Endothelial cell of umbilical vein (primary cell): ENCODE data around the gene TSEN34. TPM values are rescaled to one million over a fixed set of nuclear protein-coding genes. Genes with fewer than 3 reads are reported as not detected.

Source experiments
- BruUV-seq: library from RNA; stranded (reverse); fragments of 400-500 nt; replicated peaks from 2 replicates; lab custom pipeline; 2021; lab: Mats Ljungman, UMichigan
- CTCF ChIA-PET: fragments of 300-600, 350-600 bp; sonication (Branson Sonifier 250); formaldehyde crosslinking; loops from one replicate; lab custom pipeline; 2021; ENCODE audit warnings: antibody characterized with exemption, inconsistent platforms; lab: Charles Lee
- POLR2A ChIA-PET: fragments of 300-600, 350-600 bp; sonication (Branson Sonifier 250); formaldehyde crosslinking; loops from one replicate; lab custom pipeline; 2021; ENCODE audit warnings: antibody characterized with exemption, inconsistent platforms; lab: Charles Lee
- DNase-seq: peaks from one replicate; pipeline ENCODE4 v3.0.0-alpha.2; 2011; ENCODE audit warnings: low read depth, low spot score
- FAIRE-seq: peaks from 2 replicates; lab custom pipeline; 2011; peaks lifted over from hg19 to GRCh38; lab: Jason Lieb, UNC
- H2AFZ ChIP-seq: 2 replicates; pipeline ENCODE4 v1.6.0; 2012; ENCODE audit warnings: low read depth, low read length, control low read depth, inconsistent platforms
- H3K27ac ChIP-seq: 2 replicates; pipeline ENCODE4 v1.5.1; 2011; ENCODE audit warnings: low read depth, mild to moderate bottlenecking, control low read depth, low read length, moderate library complexity; ENCODE audit not compliant: insufficient read depth
- H3K27me3 ChIP-seq, 2 experiments: 2 replicates each; pipeline versions ENCODE4 v1.6.0 to v1.6.1; 2011; ENCODE audit warnings: low read length in 2 of 2, mixed read lengths in 1 of 2; ENCODE audit not compliant: control insufficient read depth in 2 of 2, insufficient read depth in 2 of 2
- H3K36me3 ChIP-seq, 2 experiments: 2 replicates in 1 of 2; 3 replicates in 1 of 2; pipeline ENCODE4 v1.5.1; 2011; ENCODE audit warnings: low read length in 2 of 2, mild to moderate bottlenecking in 1 of 2, moderate library complexity in 1 of 2; ENCODE audit not compliant: control insufficient read depth in 2 of 2, insufficient read depth in 2 of 2; ENCODE audit errors: extremely low read depth in 1 of 2
- H3K4me1 ChIP-seq: 3 replicates; pipeline ENCODE4 v1.5.1; 2011; ENCODE audit warnings: mild to moderate bottlenecking, low read length; ENCODE audit not compliant: control insufficient read depth, insufficient read depth; ENCODE audit errors: extremely low read depth
- H3K4me2 ChIP-seq: 2 replicates; pipeline ENCODE4 v1.6.1; 2011; ENCODE audit warnings: low read length, control low read depth, mixed read lengths; ENCODE audit not compliant: insufficient read depth
- H3K4me3 ChIP-seq, 3 experiments: fragments of 200-600 bp in 1 of 3; sonication (generic), shearing (Covaris generic) in 1 of 3; replicated peaks in 1 of 3; 2 replicates each; pipeline ENCODE4 v1.5.1; 2011 to 2016; ENCODE audit warnings: control low read depth in 3 of 3, low read length in 3 of 3, mild to moderate bottlenecking in 2 of 3, inconsistent platforms in 1 of 3, low read depth in 1 of 3, moderate library complexity in 1 of 3; ENCODE audit not compliant: insufficient read depth in 1 of 3
- H3K79me2 ChIP-seq: 2 replicates; pipeline ENCODE4 v1.6.0; 2012; ENCODE audit warnings: low read length, inconsistent platforms; ENCODE audit not compliant: control insufficient read depth, insufficient read depth
- H3K9ac ChIP-seq: replicated peaks from 2 replicates; pipeline ENCODE3; 2011; ENCODE audit warnings: low read length, control low read depth; ENCODE audit not compliant: insufficient read depth; ENCODE audit errors: extremely low read depth
- H3K9me1 ChIP-seq: replicated peaks from 3 replicates; pipeline ENCODE4 v1.6.0; 2011; ENCODE audit warnings: mild to moderate bottlenecking, low read length; ENCODE audit not compliant: control insufficient read depth, insufficient read depth; ENCODE audit errors: extremely low read depth
- H3K9me3 ChIP-seq: replicated peaks from 2 replicates; pipeline ENCODE4 v1.5.1; 2012; ENCODE audit warnings: low read length, inconsistent platforms; ENCODE audit not compliant: control insufficient read depth, insufficient read depth
- H4K20me1 ChIP-seq: replicated peaks from 2 replicates; pipeline ENCODE3; 2011; ENCODE audit warnings: mild to moderate bottlenecking, low read length; ENCODE audit not compliant: control insufficient read depth, insufficient read depth; ENCODE audit errors: extremely low read depth
- FOS ChIP-seq: IDR thresholded peaks from 2 replicates; pipeline ENCODE4 v1.6.1; 2011; ENCODE audit warnings: mild to moderate bottlenecking, low read length, moderate library complexity, borderline replicate concordance; ENCODE audit not compliant: insufficient read depth
- GATA2 ChIP-seq: IDR thresholded peaks from 2 replicates; pipeline ENCODE4 v1.7.0; 2011; ENCODE audit warnings: low read depth, mild to moderate bottlenecking, moderate library complexity, mixed read lengths, low read length; ENCODE audit not compliant: insufficient read length, insufficient read depth
- JUN ChIP-seq: IDR thresholded peaks from 2 replicates; pipeline ENCODE4 v1.6.1; 2011; ENCODE audit warnings: borderline replicate concordance, low read depth; ENCODE audit not compliant: insufficient read length, insufficient read depth
- MYC ChIP-seq: IDR thresholded peaks from one replicate; pipeline ENCODE4 v1.6.1; 2011; ENCODE audit warnings: mild to moderate bottlenecking, low read depth, low read length
- POLR2A ChIP-seq: IDR thresholded peaks from 2 replicates; pipeline ENCODE4 v1.6.1; 2012; ENCODE audit warnings: low read depth, mild to moderate bottlenecking, control low read depth, low read length
- POLR2AphosphoS5 ChIP-seq: IDR thresholded peaks from 2 replicates; pipeline ENCODE4 v1.6.1; 2012; ENCODE audit warnings: low read depth, mild to moderate bottlenecking, control low read depth, low read length, moderate library complexity; ENCODE audit not compliant: insufficient read depth
- dilution Hi-C: fragments of 300-500 bp; cut with MboI; formaldehyde crosslinking; loops from one replicate; pipeline ENCODE4 v1.15.0; 2019; ENCODE audit warnings: low sequenced_read_pairs; ENCODE audit not compliant: extremely low pct_ligation_motif_present
- intact Hi-C: fragments of 100-400 bp; cut with micrococcal nuclease; formaldehyde crosslinking; loops from one replicate; pipeline ENCODE4 v1.10.0; 2022
- polyA plus RNA-seq, 4 experiments: library from polyadenylated mRNA; depleted of rRNA in 3 of 4; stranded (reverse) in 3 of 4; unstranded in 1 of 4; fragments of >200 nt; gene quantifications; 2 replicates each; pipeline versions ENCODE4 v1.2.1 to v1.2.3, GENCODE V29; 2011 to 2012; ENCODE audit warnings: missing spikeins in 1 of 4
- total RNA-seq: library from RNA; stranded (reverse); gene quantifications from 2 replicates; pipeline ENCODE4 v1.2.3, GENCODE V29; 2021
- TF ChIP-seq, protein P1 (sequence below), 2 donors: IDR thresholded peaks; 1 replicate in 1 of 2; 2 replicates in 1 of 2; pipeline ENCODE4 v1.5.1; 2011; ENCODE audit warnings: low read length in 2 of 2, mild to moderate bottlenecking in 2 of 2, moderate library complexity in 2 of 2, control low read depth in 1 of 2, inconsistent platforms in 1 of 2, low read depth in 1 of 2; ENCODE audit not compliant: insufficient read depth in 1 of 2; ENCODE audit errors: extremely low read depth in 1 of 2
- TF ChIP-seq, protein P2 (sequence below): IDR thresholded peaks from 2 replicates; pipeline ENCODE4 v1.6.1; 2011; ENCODE audit not compliant: insufficient read depth, insufficient read length

The TSEN34 gene
- total and polyA plus RNA-seq, 2 donors (not counting 3 experiments of a cell fraction or from before 2014, with no cell fraction given): 40.7 to 81.9 TPM

DNA sequence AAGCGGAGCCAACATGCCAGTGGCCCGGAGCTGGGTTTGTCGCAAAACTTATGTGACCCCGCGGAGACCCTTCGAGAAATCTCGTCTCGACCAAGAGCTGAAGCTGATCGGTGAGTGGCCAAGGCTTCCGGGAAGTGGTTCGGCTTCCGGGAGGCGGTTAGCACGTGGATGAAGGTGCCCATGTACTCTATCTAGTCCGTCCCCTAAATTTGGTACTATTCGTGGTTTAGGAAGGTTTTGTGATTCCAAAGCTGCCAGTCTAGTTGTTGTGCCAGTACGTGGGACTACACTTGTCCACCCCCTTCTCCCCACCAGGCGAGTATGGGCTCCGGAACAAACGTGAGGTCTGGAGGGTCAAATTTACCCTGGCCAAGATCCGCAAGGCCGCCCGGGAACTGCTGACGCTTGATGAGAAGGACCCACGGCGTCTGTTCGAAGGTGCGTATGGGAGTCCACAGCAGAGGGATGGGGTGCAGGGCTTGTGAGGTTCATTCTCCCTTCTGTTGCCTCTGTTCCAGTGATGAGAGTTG is 10.1 kb downstream of the TSEN34 start:
- TF ChIP-seq POLR2AphosphoS5 (no peak), GATA2 (no peak), POLR2A (no peak), FOS (no peak), MYC (no peak), JUN (no peak)
- TF ChIP-seq, protein P1, sequence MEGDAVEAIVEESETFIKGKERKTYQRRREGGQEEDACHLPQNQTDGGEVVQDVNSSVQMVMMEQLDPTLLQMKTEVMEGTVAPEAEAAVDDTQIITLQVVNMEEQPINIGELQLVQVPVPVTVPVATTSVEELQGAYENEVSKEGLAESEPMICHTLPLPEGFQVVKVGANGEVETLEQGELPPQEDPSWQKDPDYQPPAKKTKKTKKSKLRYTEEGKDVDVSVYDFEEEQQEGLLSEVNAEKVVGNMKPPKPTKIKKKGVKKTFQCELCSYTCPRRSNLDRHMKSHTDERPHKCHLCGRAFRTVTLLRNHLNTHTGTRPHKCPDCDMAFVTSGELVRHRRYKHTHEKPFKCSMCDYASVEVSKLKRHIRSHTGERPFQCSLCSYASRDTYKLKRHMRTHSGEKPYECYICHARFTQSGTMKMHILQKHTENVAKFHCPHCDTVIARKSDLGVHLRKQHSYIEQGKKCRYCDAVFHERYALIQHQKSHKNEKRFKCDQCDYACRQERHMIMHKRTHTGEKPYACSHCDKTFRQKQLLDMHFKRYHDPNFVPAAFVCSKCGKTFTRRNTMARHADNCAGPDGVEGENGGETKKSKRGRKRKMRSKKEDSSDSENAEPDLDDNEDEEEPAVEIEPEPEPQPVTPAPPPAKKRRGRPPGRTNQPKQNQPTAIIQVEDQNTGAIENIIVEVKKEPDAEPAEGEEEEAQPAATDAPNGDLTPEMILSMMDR (IDR thresholded peaks at IDR 0.05; ENCODE audit: extremely low read depth in 1 of 2, insufficient read depth in 1 of 2, low read depth in 1 of 2, low read length in 2 of 2): no peak
- TF ChIP-seq, protein P2, sequence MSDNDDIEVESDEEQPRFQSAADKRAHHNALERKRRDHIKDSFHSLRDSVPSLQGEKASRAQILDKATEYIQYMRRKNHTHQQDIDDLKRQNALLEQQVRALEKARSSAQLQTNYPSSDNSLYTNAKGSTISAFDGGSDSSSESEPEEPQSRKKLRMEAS: no peak
- H3K27ac ChIP-seq: peak overlapping the region; percentile 91
- H3K4me2 ChIP-seq: peak overlapping the region; percentile 96
- H3K79me2 ChIP-seq: peaks cover 56% of the 10 kb centered on the region
- H3K9me1 ChIP-seq: no peaks in the 10 kb centered on the region
- intact Hi-C loops: loop anchor here (5.0 kb wide), 2 partner anchors 39 to 246 kb away; partner anchors contain the start of gene LENG8
- H3K9me3 ChIP-seq: no peaks in the 10 kb centered on the region
- FAIRE-seq (no peak), DNase-seq (no peak)
- peaks cover 32 to 34% of the 10 kb centered on the region in 2 experiments for H3K36me3 ChIP-seq
- ChIA-PET CTCF (interaction anchor here (1.4 to 2.0 kb wide), 2 partner anchors 10 to 65 kb away, joined by 8 read pairs; partner anchors contain the start of gene TSEN34), POLR2A (interaction anchor here (0.7 to 6.0 kb wide), 7 partner anchors 9 to 680 kb away, joined by 3 to 91 read pairs (median 4); partner anchors contain the start of genes CNOT3, MBOAT7, MYADM and PRPF31)
- peaks cover 3% of the 10 kb centered on the region for H4K20me1 ChIP-seq
- H3K4me1 ChIP-seq: peaks cover 40% of the 10 kb centered on the region
- H3K4me3 ChIP-seq: peak overlapping the region; percentile 45 to 97 (median 64)
- dilution Hi-C loops: no loop called here
- TSS peak; percentile 54 for BruUV-seq
- no peak overlapping the region for H2AFZ ChIP-seq
- H3K9ac ChIP-seq: peak overlapping the region; percentile 95
- H3K27me3 ChIP-seq: no peaks in the 10 kb centered on the region
